ENCODE measurements around the gene PTPN1. TPM values are rescaled to one million over a fixed set of nuclear protein-coding genes. Genes with fewer than 3 reads are reported as not detected.

PTPN1 gene
- total and polyA plus RNA-seq, 4 donors: 5.8 to 10.6 (median 9.7) TPM

DNA sequence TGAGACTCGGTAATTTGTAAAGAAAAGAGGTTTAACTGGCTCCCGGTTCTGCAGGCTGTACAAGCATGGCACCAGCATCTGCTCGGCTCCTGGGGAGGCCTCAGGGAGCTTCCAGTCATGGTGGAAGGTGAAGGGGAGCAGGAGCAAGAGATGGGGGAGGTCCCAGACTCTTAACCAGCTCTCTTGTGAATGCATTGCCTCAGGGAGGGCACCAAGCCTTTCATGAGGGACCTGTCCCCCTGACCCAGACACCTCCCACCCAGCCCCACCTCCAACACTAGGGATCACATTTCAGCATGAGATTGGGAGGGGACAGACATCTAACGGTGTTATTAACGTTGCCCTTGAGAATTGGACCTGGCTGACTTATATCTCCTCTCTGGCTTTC lies 68.6 kb downstream of the PTPN1 start:
- Histone ChIP-seq H3K36me3 (ENCODE audit: control insufficient read depth in 4 of 4, insufficient read depth in 3 of 4, low read depth in 1 of 4, low read length in 3 of 4) (peaks cover 16 to 56% (median 46%) of the 10 kb centered on the region in 4 donors), H3K9me3 (ENCODE audit: control insufficient read depth in 4 of 4, low read length in 3 of 4) (no peaks in the 10 kb centered on the region), H3K4me1 (ENCODE audit: control insufficient read depth in 4 of 4, insufficient read depth in 4 of 4, low read length in 3 of 4) (peaks cover 2 to 14% (median 7%) of the 10 kb centered on the region in 4 donors), H3K27ac (ENCODE audit: low read depth in 1 of 2, low read length in 2 of 2) (no peak overlapping the region), H3K4me3 (ENCODE audit: low read depth in 1 of 3, low read length in 3 of 3) (no peak overlapping the region), H3K27me3 (ENCODE audit: control insufficient read depth in 4 of 4, insufficient read depth in 4 of 4, low read length in 3 of 4) (no peaks in the 10 kb centered on the region), H3K9ac (ENCODE audit: low read depth in 1 of 2, low read length in 2 of 2) (no peak overlapping the region)
- DNase-seq (ENCODE audit: low spot score): no peak
- 89% methylated on average over 5 of the region's 5 CpGs for WGBS
- TF ChIP-seq TAF1 (conservative IDR thresholded peaks at IDR 0.05) (no peak), HNF4A (conservative IDR thresholded peaks at IDR 0.05) (no peak), NR2F2 (IDR thresholded peaks at IDR 0.05) (no peak), YY1 (IDR thresholded peaks at IDR 0.05) (no peak), EGR1 (IDR thresholded peaks at IDR 0.05; ENCODE audit: low read depth in 2 of 2) (no peak), GABPA (IDR thresholded peaks at IDR 0.05 in 1 of 2, conservative IDR thresholded peaks at IDR 0.05 in 1 of 2) (no peak), HNF4G (IDR thresholded peaks at IDR 0.05) (no peak), SP1 (IDR thresholded peaks at IDR 0.05) (no peak), RXRA (IDR thresholded peaks at IDR 0.05) (no peak)
- TF ChIP-seq, protein P1, sequence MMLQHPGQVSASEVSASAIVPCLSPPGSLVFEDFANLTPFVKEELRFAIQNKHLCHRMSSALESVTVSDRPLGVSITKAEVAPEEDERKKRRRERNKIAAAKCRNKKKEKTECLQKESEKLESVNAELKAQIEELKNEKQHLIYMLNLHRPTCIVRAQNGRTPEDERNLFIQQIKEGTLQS (IDR thresholded peaks at IDR 0.05): no peak
- TF ChIP-seq, protein P2, sequence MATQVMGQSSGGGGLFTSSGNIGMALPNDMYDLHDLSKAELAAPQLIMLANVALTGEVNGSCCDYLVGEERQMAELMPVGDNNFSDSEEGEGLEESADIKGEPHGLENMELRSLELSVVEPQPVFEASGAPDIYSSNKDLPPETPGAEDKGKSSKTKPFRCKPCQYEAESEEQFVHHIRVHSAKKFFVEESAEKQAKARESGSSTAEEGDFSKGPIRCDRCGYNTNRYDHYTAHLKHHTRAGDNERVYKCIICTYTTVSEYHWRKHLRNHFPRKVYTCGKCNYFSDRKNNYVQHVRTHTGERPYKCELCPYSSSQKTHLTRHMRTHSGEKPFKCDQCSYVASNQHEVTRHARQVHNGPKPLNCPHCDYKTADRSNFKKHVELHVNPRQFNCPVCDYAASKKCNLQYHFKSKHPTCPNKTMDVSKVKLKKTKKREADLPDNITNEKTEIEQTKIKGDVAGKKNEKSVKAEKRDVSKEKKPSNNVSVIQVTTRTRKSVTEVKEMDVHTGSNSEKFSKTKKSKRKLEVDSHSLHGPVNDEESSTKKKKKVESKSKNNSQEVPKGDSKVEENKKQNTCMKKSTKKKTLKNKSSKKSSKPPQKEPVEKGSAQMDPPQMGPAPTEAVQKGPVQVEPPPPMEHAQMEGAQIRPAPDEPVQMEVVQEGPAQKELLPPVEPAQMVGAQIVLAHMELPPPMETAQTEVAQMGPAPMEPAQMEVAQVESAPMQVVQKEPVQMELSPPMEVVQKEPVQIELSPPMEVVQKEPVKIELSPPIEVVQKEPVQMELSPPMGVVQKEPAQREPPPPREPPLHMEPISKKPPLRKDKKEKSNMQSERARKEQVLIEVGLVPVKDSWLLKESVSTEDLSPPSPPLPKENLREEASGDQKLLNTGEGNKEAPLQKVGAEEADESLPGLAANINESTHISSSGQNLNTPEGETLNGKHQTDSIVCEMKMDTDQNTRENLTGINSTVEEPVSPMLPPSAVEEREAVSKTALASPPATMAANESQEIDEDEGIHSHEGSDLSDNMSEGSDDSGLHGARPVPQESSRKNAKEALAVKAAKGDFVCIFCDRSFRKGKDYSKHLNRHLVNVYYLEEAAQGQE (IDR thresholded peaks at IDR 0.05): no peak
- TF ChIP-seq, protein P3, sequence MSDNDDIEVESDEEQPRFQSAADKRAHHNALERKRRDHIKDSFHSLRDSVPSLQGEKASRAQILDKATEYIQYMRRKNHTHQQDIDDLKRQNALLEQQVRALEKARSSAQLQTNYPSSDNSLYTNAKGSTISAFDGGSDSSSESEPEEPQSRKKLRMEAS (IDR thresholded peaks at IDR 0.05): no peak

DNA sequence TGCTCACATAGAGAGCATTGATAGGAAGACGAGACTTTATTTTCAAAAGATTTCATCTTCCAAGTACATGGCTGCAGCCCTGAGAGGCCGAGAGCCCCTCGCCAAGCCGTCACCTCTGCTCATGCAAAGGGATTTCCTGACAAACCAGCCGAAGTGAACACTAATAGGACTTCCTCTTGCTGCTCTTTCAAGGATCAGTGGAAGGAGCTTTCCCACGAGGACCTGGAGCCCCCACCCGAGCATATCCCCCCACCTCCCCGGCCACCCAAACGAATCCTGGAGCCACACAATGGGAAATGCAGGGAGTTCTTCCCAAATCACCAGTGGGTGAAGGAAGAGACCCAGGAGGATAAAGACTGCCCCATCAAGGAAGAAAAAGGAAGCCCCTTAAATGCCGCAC lies 69.3 kb downstream of the PTPN1 start:
- no peak for TF ChIP-seq EGR1 (IDR thresholded peaks at IDR 0.05; ENCODE audit: low read depth in 2 of 2)
- TF ChIP-seq HNF4A (conservative IDR thresholded peaks at IDR 0.05): no peak
- TF ChIP-seq FOXA1 (IDR thresholded peaks at IDR 0.05): no peak
- no peak for TF ChIP-seq JUND (IDR thresholded peaks at IDR 0.05)
- TF ChIP-seq, protein P3 (IDR thresholded peaks at IDR 0.05): no peak
- TF ChIP-seq, protein P2 (IDR thresholded peaks at IDR 0.05): no peak
- no peak for TF ChIP-seq TAF1 (conservative IDR thresholded peaks at IDR 0.05)
- TF ChIP-seq FOXA2 (IDR thresholded peaks at IDR 0.05): no peak
- TF ChIP-seq NR2F2 (IDR thresholded peaks at IDR 0.05): no peak
- TF ChIP-seq, protein P4, sequence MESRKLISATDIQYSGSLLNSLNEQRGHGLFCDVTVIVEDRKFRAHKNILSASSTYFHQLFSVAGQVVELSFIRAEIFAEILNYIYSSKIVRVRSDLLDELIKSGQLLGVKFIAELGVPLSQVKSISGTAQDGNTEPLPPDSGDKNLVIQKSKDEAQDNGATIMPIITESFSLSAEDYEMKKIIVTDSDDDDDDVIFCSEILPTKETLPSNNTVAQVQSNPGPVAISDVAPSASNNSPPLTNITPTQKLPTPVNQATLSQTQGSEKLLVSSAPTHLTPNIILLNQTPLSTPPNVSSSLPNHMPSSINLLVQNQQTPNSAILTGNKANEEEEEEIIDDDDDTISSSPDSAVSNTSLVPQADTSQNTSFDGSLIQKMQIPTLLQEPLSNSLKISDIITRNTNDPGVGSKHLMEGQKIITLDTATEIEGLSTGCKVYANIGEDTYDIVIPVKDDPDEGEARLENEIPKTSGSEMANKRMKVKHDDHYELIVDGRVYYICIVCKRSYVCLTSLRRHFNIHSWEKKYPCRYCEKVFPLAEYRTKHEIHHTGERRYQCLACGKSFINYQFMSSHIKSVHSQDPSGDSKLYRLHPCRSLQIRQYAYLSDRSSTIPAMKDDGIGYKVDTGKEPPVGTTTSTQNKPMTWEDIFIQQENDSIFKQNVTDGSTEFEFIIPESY (IDR thresholded peaks at IDR 0.05): no peak
- no peak for TF ChIP-seq YY1 (IDR thresholded peaks at IDR 0.05)
- TF ChIP-seq, protein P1 (IDR thresholded peaks at IDR 0.05): no peak
- no peak for TF ChIP-seq RXRA (IDR thresholded peaks at IDR 0.05)
- TF ChIP-seq GABPA (IDR thresholded peaks at IDR 0.05 in 1 of 2, conservative IDR thresholded peaks at IDR 0.05 in 1 of 2): no peak
- TF ChIP-seq SP1 (IDR thresholded peaks at IDR 0.05): no peak
- no peak for TF ChIP-seq RAD21 (IDR thresholded peaks at IDR 0.05)
- no peak for TF ChIP-seq HNF4G (IDR thresholded peaks at IDR 0.05)
- TF ChIP-seq, protein P5, sequence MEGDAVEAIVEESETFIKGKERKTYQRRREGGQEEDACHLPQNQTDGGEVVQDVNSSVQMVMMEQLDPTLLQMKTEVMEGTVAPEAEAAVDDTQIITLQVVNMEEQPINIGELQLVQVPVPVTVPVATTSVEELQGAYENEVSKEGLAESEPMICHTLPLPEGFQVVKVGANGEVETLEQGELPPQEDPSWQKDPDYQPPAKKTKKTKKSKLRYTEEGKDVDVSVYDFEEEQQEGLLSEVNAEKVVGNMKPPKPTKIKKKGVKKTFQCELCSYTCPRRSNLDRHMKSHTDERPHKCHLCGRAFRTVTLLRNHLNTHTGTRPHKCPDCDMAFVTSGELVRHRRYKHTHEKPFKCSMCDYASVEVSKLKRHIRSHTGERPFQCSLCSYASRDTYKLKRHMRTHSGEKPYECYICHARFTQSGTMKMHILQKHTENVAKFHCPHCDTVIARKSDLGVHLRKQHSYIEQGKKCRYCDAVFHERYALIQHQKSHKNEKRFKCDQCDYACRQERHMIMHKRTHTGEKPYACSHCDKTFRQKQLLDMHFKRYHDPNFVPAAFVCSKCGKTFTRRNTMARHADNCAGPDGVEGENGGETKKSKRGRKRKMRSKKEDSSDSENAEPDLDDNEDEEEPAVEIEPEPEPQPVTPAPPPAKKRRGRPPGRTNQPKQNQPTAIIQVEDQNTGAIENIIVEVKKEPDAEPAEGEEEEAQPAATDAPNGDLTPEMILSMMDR (IDR thresholded peaks at IDR 0.05; ENCODE audit: low read depth, low read length, missing input control): no peak
- H3K9ac ChIP-seq (ENCODE audit: low read depth in 1 of 2, low read length in 2 of 2): no peak overlapping the region
- H3K27me3 ChIP-seq (ENCODE audit: control insufficient read depth in 4 of 4, insufficient read depth in 4 of 4, low read length in 3 of 4): no peaks in the 10 kb centered on the region
- WGBS: 86% methylated on average over 10 of the region's 10 CpGs
- no peaks in the 10 kb centered on the region for H3K9me3 ChIP-seq (ENCODE audit: control insufficient read depth in 4 of 4, low read length in 3 of 4)
- peaks cover 0 to 10% (median 4%) of the 10 kb centered on the region in 4 donors for H3K4me1 ChIP-seq (ENCODE audit: control insufficient read depth in 4 of 4, insufficient read depth in 4 of 4, low read length in 3 of 4)
- no peak overlapping the region for H3K27ac ChIP-seq (ENCODE audit: low read depth in 1 of 2, low read length in 2 of 2)
- no peak overlapping the region for H3K4me3 ChIP-seq (ENCODE audit: low read depth in 1 of 3, low read length in 3 of 3)
- peaks cover 16 to 59% (median 46%) of the 10 kb centered on the region in 4 donors for H3K36me3 ChIP-seq (ENCODE audit: control insufficient read depth in 4 of 4, insufficient read depth in 3 of 4, low read depth in 1 of 4, low read length in 3 of 4)
- no peak for DNase-seq (ENCODE audit: low spot score)
